Glutamatergic neuron (in vitro differentiated cells): Measurements from ENCODE around the gene CABP4. TPM values are rescaled to one million over a fixed set of nuclear protein-coding genes. Genes with fewer than 3 reads are reported as not detected.

Source experiments
- DNase-seq: peaks from one replicate; pipeline ENCODE4 v3.0.0; 2022
- H3K27ac Mint-ChIP-seq: one replicate; pipeline ENCODE4 v1.8.0; 2020; ENCODE audit warnings: mild to moderate bottlenecking, mixed read lengths, inconsistent platforms; ENCODE audit not compliant: unreplicated experiment
- H3K27me3 Mint-ChIP-seq: one replicate; pipeline ENCODE4 v1.8.0; 2020; ENCODE audit warnings: mild to moderate bottlenecking, moderate library complexity, mixed read lengths, inconsistent platforms; ENCODE audit not compliant: unreplicated experiment
- H3K36me3 Mint-ChIP-seq: one replicate; pipeline ENCODE4 v1.8.0; 2020; ENCODE audit warnings: mild to moderate bottlenecking, mixed read lengths, inconsistent platforms; ENCODE audit not compliant: unreplicated experiment
- H3K4me1 Mint-ChIP-seq: one replicate; pipeline ENCODE4 v1.8.0; 2020; ENCODE audit warnings: mild to moderate bottlenecking, low read depth, mixed read lengths, inconsistent platforms; ENCODE audit not compliant: unreplicated experiment
- H3K4me3 Mint-ChIP-seq: one replicate; pipeline ENCODE4 v1.8.0; 2020; ENCODE audit warnings: mild to moderate bottlenecking, mixed read lengths, inconsistent platforms; ENCODE audit not compliant: unreplicated experiment
- H3K9me3 Mint-ChIP-seq: one replicate; pipeline ENCODE4 v1.8.0; 2020; ENCODE audit warnings: mild to moderate bottlenecking, moderate library complexity, mixed read lengths, inconsistent platforms; ENCODE audit not compliant: unreplicated experiment
- total RNA-seq: library from RNA; stranded (reverse); fragmentation: NEBNext Ultra II Directional; extraction: Animal tissue kit (Norgen Biotek cat#: 25700); gene quantifications from one replicate; pipeline ENCODE4 v1.2.1, GENCODE V29; 2021; ENCODE audit not compliant: unreplicated experiment
- TF ChIP-seq, protein P1 (sequence below): fragments of 200-600 bp; sonication (generic); IDR thresholded peaks from one replicate; pipeline ENCODE4 v1.5.0; 2021; ENCODE audit not compliant: partially characterized antibody, unreplicated experiment

CABP4 gene
- total RNA-seq, 1 donor from 2014 or later = not detected

GRCh38 chr11:67431346-67432249, 23.6 kb upstream of the CABP4 start:
- H3K9me3 Mint-ChIP-seq = peaks cover 4% of the 10 kb centered on the region
- H3K4me3 Mint-ChIP-seq = no peak overlapping the region
- peaks cover 3% of the 10 kb centered on the region for H3K4me1 Mint-ChIP-seq
- peaks cover 9% of the 10 kb centered on the region for H3K27me3 Mint-ChIP-seq
- TF ChIP-seq, protein P1, sequence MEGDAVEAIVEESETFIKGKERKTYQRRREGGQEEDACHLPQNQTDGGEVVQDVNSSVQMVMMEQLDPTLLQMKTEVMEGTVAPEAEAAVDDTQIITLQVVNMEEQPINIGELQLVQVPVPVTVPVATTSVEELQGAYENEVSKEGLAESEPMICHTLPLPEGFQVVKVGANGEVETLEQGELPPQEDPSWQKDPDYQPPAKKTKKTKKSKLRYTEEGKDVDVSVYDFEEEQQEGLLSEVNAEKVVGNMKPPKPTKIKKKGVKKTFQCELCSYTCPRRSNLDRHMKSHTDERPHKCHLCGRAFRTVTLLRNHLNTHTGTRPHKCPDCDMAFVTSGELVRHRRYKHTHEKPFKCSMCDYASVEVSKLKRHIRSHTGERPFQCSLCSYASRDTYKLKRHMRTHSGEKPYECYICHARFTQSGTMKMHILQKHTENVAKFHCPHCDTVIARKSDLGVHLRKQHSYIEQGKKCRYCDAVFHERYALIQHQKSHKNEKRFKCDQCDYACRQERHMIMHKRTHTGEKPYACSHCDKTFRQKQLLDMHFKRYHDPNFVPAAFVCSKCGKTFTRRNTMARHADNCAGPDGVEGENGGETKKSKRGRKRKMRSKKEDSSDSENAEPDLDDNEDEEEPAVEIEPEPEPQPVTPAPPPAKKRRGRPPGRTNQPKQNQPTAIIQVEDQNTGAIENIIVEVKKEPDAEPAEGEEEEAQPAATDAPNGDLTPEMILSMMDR = no peak
- no peak for DNase-seq
- H3K36me3 Mint-ChIP-seq = no peaks in the 10 kb centered on the region
- H3K27ac Mint-ChIP-seq = peak overlapping the region; percentile 59

- no peak overlapping the region for H3K27ac Mint-ChIP-seq
- DNase-seq = peak; percentile 11
- peaks cover 5% of the 10 kb centered on the region for H3K9me3 Mint-ChIP-seq
- H3K4me1 Mint-ChIP-seq = peaks cover 6% of the 10 kb centered on the region
- no peaks in the 10 kb centered on the region for H3K36me3 Mint-ChIP-seq
- H3K27me3 Mint-ChIP-seq = peaks cover 9% of the 10 kb centered on the region
- H3K4me3 Mint-ChIP-seq = no peak overlapping the region
- TF ChIP-seq, protein P1 = no peak
These were observed 22.4 kb upstream of the CABP4 start for GRCh38 chr11:67432655-67433349.

DNA sequence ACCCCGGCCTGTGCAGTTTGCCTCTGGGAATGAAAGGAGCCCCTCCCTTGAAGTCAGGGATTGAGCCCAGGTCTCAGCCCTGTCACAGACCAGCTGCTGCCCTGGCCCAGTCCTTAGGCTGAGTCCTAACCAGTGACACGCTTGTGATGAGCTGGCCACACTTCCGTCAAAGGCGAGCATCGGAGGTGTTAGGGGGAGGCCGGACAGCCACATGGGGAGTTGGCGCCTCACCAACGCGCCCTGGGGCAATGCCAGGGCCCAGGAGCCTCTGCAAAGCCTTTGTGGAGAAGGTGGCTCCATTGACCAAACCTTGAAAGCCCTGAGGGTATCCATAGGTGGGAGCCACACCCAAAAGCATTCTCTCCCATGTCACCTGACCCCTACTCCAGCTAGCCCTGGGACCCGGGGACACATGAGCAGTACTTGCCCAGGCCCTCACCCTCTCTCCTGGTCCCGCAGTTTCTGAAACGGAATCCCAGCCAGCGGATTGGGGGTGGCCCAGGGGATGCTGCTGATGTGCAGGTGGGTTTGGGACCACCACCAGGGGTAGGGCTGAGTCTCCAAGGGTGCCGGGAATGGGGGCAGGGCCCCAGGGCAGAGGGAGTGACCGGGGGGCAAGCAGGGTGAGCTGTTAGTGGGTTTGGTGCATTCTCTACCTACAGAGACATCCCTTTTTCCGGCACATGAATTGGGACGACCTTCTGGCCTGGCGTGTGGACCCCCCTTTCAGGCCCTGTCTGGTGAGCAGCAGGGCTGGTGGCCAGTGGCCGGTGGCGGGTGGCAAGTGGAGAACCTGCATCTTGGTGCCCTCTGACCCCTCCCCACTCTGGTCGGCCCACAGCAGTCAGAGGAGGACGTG, 21.4 kb upstream of the CABP4 start:
- H3K27me3 Mint-ChIP-seq = peaks cover 8% of the 10 kb centered on the region
- peaks cover 7% of the 10 kb centered on the region for H3K4me1 Mint-ChIP-seq
- no peaks in the 10 kb centered on the region for H3K36me3 Mint-ChIP-seq
- TF ChIP-seq, protein P1 = no peak
- H3K27ac Mint-ChIP-seq = no peak overlapping the region
- H3K4me3 Mint-ChIP-seq = no peak overlapping the region
- H3K9me3 Mint-ChIP-seq = peaks cover 3% of the 10 kb centered on the region
- no peak for DNase-seq

DNA sequence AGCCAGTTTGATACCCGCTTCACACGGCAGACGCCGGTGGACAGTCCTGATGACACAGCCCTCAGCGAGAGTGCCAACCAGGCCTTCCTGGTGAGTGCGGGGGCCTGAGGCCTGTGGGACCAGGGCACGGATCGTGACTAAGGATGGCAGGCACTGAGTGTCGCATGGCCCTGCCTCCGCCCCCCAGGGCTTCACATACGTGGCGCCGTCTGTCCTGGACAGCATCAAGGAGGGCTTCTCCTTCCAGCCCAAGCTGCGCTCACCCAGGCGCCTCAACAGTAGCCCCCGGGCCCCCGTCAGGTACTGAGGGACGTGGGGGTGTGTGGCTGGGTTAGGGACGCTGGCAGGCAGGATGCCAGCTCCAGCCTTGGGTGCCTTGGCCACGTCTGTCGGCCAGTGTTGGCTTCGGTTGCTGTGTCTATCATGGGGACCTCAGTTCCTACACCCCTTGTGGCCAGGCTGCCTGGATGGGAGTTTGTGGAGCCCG, 20.7 kb upstream of the CABP4 start:
- no peak overlapping the region for H3K27ac Mint-ChIP-seq
- H3K36me3 Mint-ChIP-seq = no peaks in the 10 kb centered on the region
- peaks cover 7% of the 10 kb centered on the region for H3K4me1 Mint-ChIP-seq
- TF ChIP-seq, protein P1 = no peak
- H3K9me3 Mint-ChIP-seq = peaks cover 3% of the 10 kb centered on the region
- H3K27me3 Mint-ChIP-seq = peaks cover 8% of the 10 kb centered on the region
- no peak for DNase-seq
- H3K4me3 Mint-ChIP-seq = no peak overlapping the region
